ENCODE measurements around the gene CCT8. TPM values are rescaled to one million over a fixed set of nuclear protein-coding genes. Genes with fewer than 3 reads are reported as not detected.

Gene CCT8, protein sequence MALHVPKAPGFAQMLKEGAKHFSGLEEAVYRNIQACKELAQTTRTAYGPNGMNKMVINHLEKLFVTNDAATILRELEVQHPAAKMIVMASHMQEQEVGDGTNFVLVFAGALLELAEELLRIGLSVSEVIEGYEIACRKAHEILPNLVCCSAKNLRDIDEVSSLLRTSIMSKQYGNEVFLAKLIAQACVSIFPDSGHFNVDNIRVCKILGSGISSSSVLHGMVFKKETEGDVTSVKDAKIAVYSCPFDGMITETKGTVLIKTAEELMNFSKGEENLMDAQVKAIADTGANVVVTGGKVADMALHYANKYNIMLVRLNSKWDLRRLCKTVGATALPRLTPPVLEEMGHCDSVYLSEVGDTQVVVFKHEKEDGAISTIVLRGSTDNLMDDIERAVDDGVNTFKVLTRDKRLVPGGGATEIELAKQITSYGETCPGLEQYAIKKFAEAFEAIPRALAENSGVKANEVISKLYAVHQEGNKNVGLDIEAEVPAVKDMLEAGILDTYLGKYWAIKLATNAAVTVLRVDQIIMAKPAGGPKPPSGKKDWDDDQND
- total RNA-seq (100 to 1,000 TPM; 109 to 114 TPM), polyA plus RNA-seq (100 to 1,000 TPM; 130 to 173 TPM)

GRCh38 chr21:29073222-29074006 is at the start of gene CCT8:
Gene CCT8, minus strand, starts transcription at chr21:29073648. Its CDS starts 58 bp downstream, at chr21:29073590.
- Histone ChIP-seq H3K9me3 (ENCODE audit: control insufficient read depth in 1 of 2, low read length in 2 of 2) (no peaks in the 10 kb centered on the region), H3K4me1 (ENCODE audit: insufficient read depth, low read length) (peaks cover 38% of the 10 kb centered on the region), H3K4me3 (ENCODE audit: low read length in 2 of 2) (peak within 1 kb of the TSS; percentile 63 to 97), H3K36me3 (ENCODE audit: insufficient read depth, low read length) (peaks cover 7% of the 10 kb centered on the region), H3K27ac (ENCODE audit: low read depth, low read length) (peak within 1 kb of the TSS; percentile 88), H3K27me3 (ENCODE audit: insufficient read depth, low read length) (no peaks in the 10 kb centered on the region)
- ChIA-PET CTCF (ENCODE audit: partially characterized antibody) (interaction anchor here (1.3 to 2.4 kb wide), 3 partner anchors 11 to 298 kb away, joined by 3 to 8 read pairs (median 5); no protein-coding TSS in a partner anchor), POLR2A (ENCODE audit: partially characterized antibody) (interaction anchor here (0.7 to 6.8 kb wide), 17 partner anchors 9 to 375 kb away, joined by 3 to 70 read pairs (median 4); partner anchors contain the start of genes BACH1, LTN1, RWDD2B and USP16)
- peak within 1 kb of the TSS; percentile 99 to 100 (median 100) for H3K4me3 Mint-ChIP-seq
- H3K36me3 Mint-ChIP-seq: peaks cover 3 to 32% of the 10 kb centered on the region in 2 donors
- H3K27me3 Mint-ChIP-seq: no peaks in the 10 kb centered on the region
- peaks cover 0 to 3% (median 0%) of the 10 kb centered on the region in 8 donors for H3K9me3 Mint-ChIP-seq
- DNase-seq: peak; percentile 97 to 100 (median 99)
- intact Hi-C loops (cut with micrococcal nuclease): loop anchor here (1.0 to 2.0 kb wide), 7 partner anchors 17 to 226 kb away; partner anchors contain the start of genes LTN1 and USP16
- peak within 1 kb of the TSS; percentile 96 to 100 (median 99) for H3K27ac Mint-ChIP-seq
- H3K4me1 Mint-ChIP-seq: peaks cover 24 to 63% (median 44%) of the 10 kb centered on the region in 4 donors

GRCh38 chr21:29121759-29122158 is 48.3 kb upstream of the CCT8 start:
- Histone ChIP-seq H3K36me3 (ENCODE audit: insufficient read depth, low read length) (no peaks in the 10 kb centered on the region), H3K27me3 (ENCODE audit: insufficient read depth, low read length) (no peaks in the 10 kb centered on the region), H3K4me3 (ENCODE audit: low read length in 2 of 2) (no peak overlapping the region), H3K9me3 (ENCODE audit: control insufficient read depth in 1 of 2, low read length in 2 of 2) (no peaks in the 10 kb centered on the region), H3K27ac (ENCODE audit: low read depth, low read length) (no peak overlapping the region), H3K4me1 (ENCODE audit: insufficient read depth, low read length) (no peaks in the 10 kb centered on the region)
- no peak for DNase-seq
- Mint-ChIP-seq H3K4me1 (no peaks in the 10 kb centered on the region), H3K36me3 (peaks cover 0 to 5% of the 10 kb centered on the region in 2 donors), H3K27me3 (no peaks in the 10 kb centered on the region), H3K27ac (no peak overlapping the region), H3K4me3 (no peak overlapping the region), H3K9me3 (no peaks in the 10 kb centered on the region)
- ChIA-PET CTCF (ENCODE audit: partially characterized antibody) (no interaction called here), POLR2A (ENCODE audit: partially characterized antibody) (interaction anchor here (0.6 kb wide), 1 partner anchor 128 kb away, joined by 3 read pairs; no protein-coding TSS in a partner anchor)
- intact Hi-C loops (cut with micrococcal nuclease): no loop called here

DNA sequence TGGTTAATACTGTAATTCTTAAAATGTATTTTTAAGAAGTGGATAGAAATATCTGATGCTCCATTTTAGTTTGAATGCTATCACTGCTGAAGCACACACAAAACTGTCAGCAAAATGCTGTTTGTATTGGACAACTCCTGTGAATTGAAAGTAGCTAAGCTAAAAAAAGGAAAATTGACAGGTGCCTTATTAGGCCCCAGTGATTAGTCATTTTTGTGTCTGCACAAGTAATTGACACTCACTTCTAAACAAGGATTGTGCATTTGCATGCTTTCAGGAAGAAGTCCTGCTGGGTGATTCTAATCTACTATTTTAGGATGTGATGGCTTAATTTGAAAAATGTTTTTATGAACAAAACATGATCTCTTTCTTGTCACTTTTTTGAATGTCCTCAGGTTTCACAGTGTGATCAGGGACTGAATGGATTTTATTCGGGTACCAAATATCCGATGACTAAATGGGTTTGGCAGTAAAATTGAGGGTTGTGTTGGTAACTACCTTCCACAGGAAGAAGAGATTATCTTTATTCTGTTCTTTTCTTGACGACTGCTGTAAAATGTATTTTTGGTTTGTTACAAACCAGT is 44.0 kb upstream of the CCT8 start:
- no peak for DNase-seq
- CTCF ChIA-PET (ENCODE audit: partially characterized antibody): no interaction called here
- Histone ChIP-seq H3K27me3 (ENCODE audit: insufficient read depth, low read length) (no peaks in the 10 kb centered on the region), H3K9me3 (ENCODE audit: control insufficient read depth in 1 of 2, low read length in 2 of 2) (no peaks in the 10 kb centered on the region), H3K27ac (ENCODE audit: low read depth, low read length) (no peak overlapping the region), H3K4me3 (ENCODE audit: low read length in 2 of 2) (no peak overlapping the region), H3K36me3 (ENCODE audit: insufficient read depth, low read length) (no peaks in the 10 kb centered on the region), H3K4me1 (ENCODE audit: insufficient read depth, low read length) (no peaks in the 10 kb centered on the region)
- intact Hi-C loops (cut with micrococcal nuclease): no loop called here
- H3K27ac Mint-ChIP-seq: no peak overlapping the region
- no peaks in the 10 kb centered on the region for H3K27me3 Mint-ChIP-seq
- POLR2A ChIA-PET (ENCODE audit: partially characterized antibody): no interaction called here
- H3K36me3 Mint-ChIP-seq: peaks cover 2 to 5% of the 10 kb centered on the region in 2 donors
- no peak overlapping the region for H3K4me3 Mint-ChIP-seq
- no peaks in the 10 kb centered on the region for H3K4me1 Mint-ChIP-seq
- H3K9me3 Mint-ChIP-seq: no peaks in the 10 kb centered on the region

DNA sequence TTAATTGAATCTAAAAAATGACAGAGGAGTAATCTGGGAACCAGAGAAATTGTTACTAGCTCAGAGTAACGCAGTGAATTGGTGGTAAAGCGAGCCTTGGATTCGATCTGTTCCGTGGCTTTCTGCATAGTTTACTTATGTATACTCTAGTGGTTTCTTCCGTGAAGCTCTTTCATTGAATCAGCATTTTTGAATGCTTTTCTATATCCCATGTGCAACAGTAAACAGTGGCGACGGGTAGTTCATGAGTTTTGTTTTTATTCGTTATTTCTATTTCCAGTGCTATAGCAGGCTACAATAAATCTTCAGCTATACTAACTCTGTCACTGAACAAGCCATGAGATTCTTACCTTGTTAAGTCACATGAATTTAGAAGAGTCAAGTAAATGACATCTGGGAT is 42.5 kb upstream of the CCT8 start:
- Histone ChIP-seq H3K4me1 (ENCODE audit: insufficient read depth, low read length) (no peaks in the 10 kb centered on the region), H3K36me3 (ENCODE audit: insufficient read depth, low read length) (no peaks in the 10 kb centered on the region), H3K4me3 (ENCODE audit: low read length in 2 of 2) (no peak overlapping the region), H3K27me3 (ENCODE audit: insufficient read depth, low read length) (no peaks in the 10 kb centered on the region), H3K27ac (ENCODE audit: low read depth, low read length) (no peak overlapping the region), H3K9me3 (ENCODE audit: control insufficient read depth in 1 of 2, low read length in 2 of 2) (no peaks in the 10 kb centered on the region)
- no peaks in the 10 kb centered on the region for H3K9me3 Mint-ChIP-seq
- no peaks in the 10 kb centered on the region for H3K27me3 Mint-ChIP-seq
- H3K4me1 Mint-ChIP-seq: no peaks in the 10 kb centered on the region
- POLR2A ChIA-PET (ENCODE audit: partially characterized antibody): no interaction called here
- H3K27ac Mint-ChIP-seq: no peak overlapping the region
- intact Hi-C loops (cut with micrococcal nuclease): no loop called here
- H3K4me3 Mint-ChIP-seq: no peak overlapping the region
- peaks cover 6 to 8% of the 10 kb centered on the region in 2 donors for H3K36me3 Mint-ChIP-seq
- CTCF ChIA-PET (ENCODE audit: partially characterized antibody): interaction anchor here (1.2 to 2.1 kb wide), 2 partner anchors 26 to 255 kb away, joined by 4 to 5 read pairs; no protein-coding TSS in a partner anchor
- DNase-seq: no peak

DNA sequence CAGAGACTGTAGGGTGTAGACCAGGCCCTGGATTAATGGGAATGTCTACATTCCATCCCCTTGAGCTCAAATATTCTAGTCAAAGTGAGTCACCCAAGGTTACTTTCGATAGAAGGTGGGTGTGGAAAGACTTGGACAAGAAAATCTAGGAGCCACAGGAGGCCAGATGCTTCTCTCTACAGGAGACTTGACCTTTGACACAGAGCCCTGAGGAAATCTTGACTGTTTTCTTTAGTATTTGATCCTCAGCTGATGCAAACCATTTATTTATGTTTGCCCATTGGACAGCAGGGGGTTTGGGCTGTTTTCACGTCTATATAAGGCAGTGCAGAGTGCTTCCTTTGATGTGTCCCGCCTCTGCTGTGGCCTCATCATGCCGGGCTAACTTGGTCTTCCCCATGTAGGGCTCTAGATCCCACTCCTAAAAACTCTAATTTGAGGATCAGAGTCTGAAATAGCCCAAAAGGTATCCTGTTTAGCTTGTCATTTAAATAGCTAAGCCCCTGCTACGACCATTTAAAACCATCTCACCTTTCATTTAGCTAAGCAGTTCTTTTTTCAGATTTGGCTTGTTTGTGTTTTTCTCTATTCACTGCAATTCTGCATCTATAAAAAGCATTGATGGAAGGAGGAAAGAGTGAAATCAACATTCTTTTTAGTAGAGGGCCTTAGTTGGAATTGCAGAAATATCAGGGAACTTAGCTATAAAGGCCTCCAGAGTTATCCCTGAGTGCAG is 41.5 kb upstream of the CCT8 start:
- CTCF ChIA-PET (ENCODE audit: partially characterized antibody): interaction anchor here (1.2 to 2.1 kb wide), 3 partner anchors 25 to 256 kb away, joined by 3 to 5 read pairs (median 4); no protein-coding TSS in a partner anchor
- no peaks in the 10 kb centered on the region for H3K9me3 ChIP-seq (ENCODE audit: control insufficient read depth in 1 of 2, low read length in 2 of 2)
- peaks cover 11 to 13% of the 10 kb centered on the region in 2 donors for H3K36me3 Mint-ChIP-seq
- no peaks in the 10 kb centered on the region for H3K27me3 ChIP-seq (ENCODE audit: insufficient read depth, low read length)
- H3K36me3 ChIP-seq (ENCODE audit: insufficient read depth, low read length): no peaks in the 10 kb centered on the region
- no peaks in the 10 kb centered on the region for H3K4me1 ChIP-seq (ENCODE audit: insufficient read depth, low read length)
- no peak overlapping the region for H3K27ac Mint-ChIP-seq
- intact Hi-C loops (cut with micrococcal nuclease): no loop called here
- no peaks in the 10 kb centered on the region for H3K27me3 Mint-ChIP-seq
- no peak for DNase-seq
- POLR2A ChIA-PET (ENCODE audit: partially characterized antibody): no interaction called here
- H3K9me3 Mint-ChIP-seq: no peaks in the 10 kb centered on the region
- no peak overlapping the region for H3K27ac ChIP-seq (ENCODE audit: low read depth, low read length)
- H3K4me3 ChIP-seq (ENCODE audit: low read length in 2 of 2): no peak overlapping the region
- no peak overlapping the region for H3K4me3 Mint-ChIP-seq
- no peaks in the 10 kb centered on the region for H3K4me1 Mint-ChIP-seq

- H3K9me3 Mint-ChIP-seq: peaks cover 0 to 1% (median 0%) of the 10 kb centered on the region in 8 donors
- Histone ChIP-seq H3K36me3 (ENCODE audit: insufficient read depth, low read length) (no peaks in the 10 kb centered on the region), H3K27ac (ENCODE audit: low read depth, low read length) (no peak overlapping the region), H3K4me3 (ENCODE audit: low read length in 2 of 2) (no peak overlapping the region), H3K27me3 (ENCODE audit: insufficient read depth, low read length) (no peaks in the 10 kb centered on the region), H3K4me1 (ENCODE audit: insufficient read depth, low read length) (no peaks in the 10 kb centered on the region), H3K9me3 (ENCODE audit: control insufficient read depth in 1 of 2, low read length in 2 of 2) (no peaks in the 10 kb centered on the region)
- intact Hi-C loops (cut with micrococcal nuclease): no loop called here
- H3K27me3 Mint-ChIP-seq: no peaks in the 10 kb centered on the region
- H3K4me3 Mint-ChIP-seq: no peak overlapping the region
- H3K4me1 Mint-ChIP-seq: no peaks in the 10 kb centered on the region
- ChIA-PET CTCF (ENCODE audit: partially characterized antibody) (interaction anchor here (0.6 to 1.6 kb wide), 5 partner anchors 9 to 269 kb away, joined by 3 to 9 read pairs (median 4); no protein-coding TSS in a partner anchor), POLR2A (ENCODE audit: partially characterized antibody) (interaction anchor here (1.0 kb wide), 1 partner anchor 195 kb away, joined by 3 read pairs; no protein-coding TSS in a partner anchor)
- H3K27ac Mint-ChIP-seq: no peak overlapping the region
- no peak for DNase-seq
- H3K36me3 Mint-ChIP-seq: peaks cover 9 to 11% of the 10 kb centered on the region in 2 donors
These were observed 31.8 kb upstream of the CCT8 start for GRCh38 chr21:29105218-29105617.
